ENCODE data around the gene LEO1.

LEO1 gene

DNA sequence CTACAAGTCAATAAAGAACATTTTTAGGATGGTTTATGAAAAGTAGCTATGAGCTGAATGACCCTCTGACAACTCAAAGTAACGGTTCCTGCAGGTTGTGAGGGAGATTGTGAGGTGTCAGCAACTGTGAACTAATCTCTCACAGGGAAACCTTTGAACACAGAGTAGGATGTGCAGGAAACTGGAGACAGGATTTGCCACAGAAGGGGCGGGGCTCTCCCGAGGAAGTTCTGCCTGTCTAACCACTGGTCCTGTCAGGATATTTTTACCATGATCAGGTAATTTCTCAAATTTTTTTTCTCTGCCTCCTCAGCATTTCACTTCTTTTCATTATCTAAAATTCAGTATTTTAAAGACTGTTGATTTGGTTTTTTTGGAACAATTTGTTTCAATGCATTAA, 33.3 kb downstream of the LEO1 start:
- Histone ChIP-seq H3K9ac (ENCODE audit: low read depth, low read length) (no peak overlapping the region), H3K4me3 (ENCODE audit: low read depth in 1 of 2, low read length in 2 of 2) (no peak overlapping the region), H3K27me3 (ENCODE audit: insufficient read depth, low read length, poor library complexity) (no peaks in the 10 kb centered on the region), H3K27ac (ENCODE audit: low read length) (no peak overlapping the region), H4K20me1 (ENCODE audit: insufficient read depth, low read length) (no peaks in the 10 kb centered on the region), H3K4me1 (ENCODE audit: insufficient read depth, low read length) (no peaks in the 10 kb centered on the region), H3K79me2 (ENCODE audit: insufficient read depth, low read length) (no peaks in the 10 kb centered on the region), H3K36me3 (ENCODE audit: insufficient read depth, low read length) (peaks cover 55% of the 10 kb centered on the region), H3K4me2 (ENCODE audit: insufficient read depth, low read length) (no peak overlapping the region), H3K9me3 (ENCODE audit: insufficient read depth, low read length, severe bottlenecking) (no peaks in the 10 kb centered on the region), H2AFZ (ENCODE audit: low read depth, low read length) (no peak overlapping the region)
- TF ChIP-seq, protein P1, sequence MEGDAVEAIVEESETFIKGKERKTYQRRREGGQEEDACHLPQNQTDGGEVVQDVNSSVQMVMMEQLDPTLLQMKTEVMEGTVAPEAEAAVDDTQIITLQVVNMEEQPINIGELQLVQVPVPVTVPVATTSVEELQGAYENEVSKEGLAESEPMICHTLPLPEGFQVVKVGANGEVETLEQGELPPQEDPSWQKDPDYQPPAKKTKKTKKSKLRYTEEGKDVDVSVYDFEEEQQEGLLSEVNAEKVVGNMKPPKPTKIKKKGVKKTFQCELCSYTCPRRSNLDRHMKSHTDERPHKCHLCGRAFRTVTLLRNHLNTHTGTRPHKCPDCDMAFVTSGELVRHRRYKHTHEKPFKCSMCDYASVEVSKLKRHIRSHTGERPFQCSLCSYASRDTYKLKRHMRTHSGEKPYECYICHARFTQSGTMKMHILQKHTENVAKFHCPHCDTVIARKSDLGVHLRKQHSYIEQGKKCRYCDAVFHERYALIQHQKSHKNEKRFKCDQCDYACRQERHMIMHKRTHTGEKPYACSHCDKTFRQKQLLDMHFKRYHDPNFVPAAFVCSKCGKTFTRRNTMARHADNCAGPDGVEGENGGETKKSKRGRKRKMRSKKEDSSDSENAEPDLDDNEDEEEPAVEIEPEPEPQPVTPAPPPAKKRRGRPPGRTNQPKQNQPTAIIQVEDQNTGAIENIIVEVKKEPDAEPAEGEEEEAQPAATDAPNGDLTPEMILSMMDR (IDR thresholded peaks at IDR 0.05; ENCODE audit: borderline replicate concordance, extremely low read depth, low read length, poor library complexity, severe bottlenecking): no peak
- no peak for TF ChIP-seq EZH2 (IDR thresholded peaks at IDR 0.05; ENCODE audit: borderline replicate concordance, low read depth, low read length, severe bottlenecking)
- DNase-seq (no peak), ATAC-seq (ENCODE audit: insufficient read depth, low read depth) (no peak)

DNA sequence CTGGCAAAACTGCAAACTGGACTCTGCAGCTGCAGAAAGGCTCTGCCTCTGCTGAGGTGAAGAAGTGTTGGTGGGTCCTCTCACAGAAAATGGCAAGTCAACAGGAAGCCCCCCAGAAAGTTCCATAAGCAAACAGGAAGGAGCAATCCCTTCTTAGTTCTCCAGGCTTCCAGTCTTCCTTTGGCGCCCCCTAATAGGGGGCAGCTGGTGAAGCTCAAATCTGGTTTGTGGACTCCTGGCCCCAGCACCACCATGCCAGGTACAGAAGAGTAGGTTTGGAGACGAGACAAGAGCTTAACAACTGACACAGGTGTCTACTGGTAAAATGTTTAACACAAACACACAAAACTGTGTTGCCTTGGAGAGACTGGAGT, 35.5 kb downstream of the LEO1 start:
- no peak overlapping the region for H3K4me3 ChIP-seq (ENCODE audit: low read depth in 1 of 2, low read length in 2 of 2)
- no peaks in the 10 kb centered on the region for H3K9me3 ChIP-seq (ENCODE audit: insufficient read depth, low read length, severe bottlenecking)
- H3K27ac ChIP-seq (ENCODE audit: low read length): no peak overlapping the region
- TF ChIP-seq, protein P1 (IDR thresholded peaks at IDR 0.05; ENCODE audit: borderline replicate concordance, extremely low read depth, low read length, poor library complexity, severe bottlenecking): no peak
- no peak for TF ChIP-seq EZH2 (IDR thresholded peaks at IDR 0.05; ENCODE audit: borderline replicate concordance, low read depth, low read length, severe bottlenecking)
- H3K9ac ChIP-seq (ENCODE audit: low read depth, low read length): no peak overlapping the region
- ATAC-seq (ENCODE audit: insufficient read depth, low read depth) (no peak), DNase-seq (no peak)
- no peak overlapping the region for H2AFZ ChIP-seq (ENCODE audit: low read depth, low read length)
- H3K4me2 ChIP-seq (ENCODE audit: insufficient read depth, low read length): no peak overlapping the region
- no peaks in the 10 kb centered on the region for H3K4me1 ChIP-seq (ENCODE audit: insufficient read depth, low read length)
- H3K27me3 ChIP-seq (ENCODE audit: insufficient read depth, low read length, poor library complexity): no peaks in the 10 kb centered on the region
- peaks cover 41% of the 10 kb centered on the region for H3K36me3 ChIP-seq (ENCODE audit: insufficient read depth, low read length)
- H3K79me2 ChIP-seq (ENCODE audit: insufficient read depth, low read length): no peaks in the 10 kb centered on the region
- no peaks in the 10 kb centered on the region for H4K20me1 ChIP-seq (ENCODE audit: insufficient read depth, low read length)

DNA sequence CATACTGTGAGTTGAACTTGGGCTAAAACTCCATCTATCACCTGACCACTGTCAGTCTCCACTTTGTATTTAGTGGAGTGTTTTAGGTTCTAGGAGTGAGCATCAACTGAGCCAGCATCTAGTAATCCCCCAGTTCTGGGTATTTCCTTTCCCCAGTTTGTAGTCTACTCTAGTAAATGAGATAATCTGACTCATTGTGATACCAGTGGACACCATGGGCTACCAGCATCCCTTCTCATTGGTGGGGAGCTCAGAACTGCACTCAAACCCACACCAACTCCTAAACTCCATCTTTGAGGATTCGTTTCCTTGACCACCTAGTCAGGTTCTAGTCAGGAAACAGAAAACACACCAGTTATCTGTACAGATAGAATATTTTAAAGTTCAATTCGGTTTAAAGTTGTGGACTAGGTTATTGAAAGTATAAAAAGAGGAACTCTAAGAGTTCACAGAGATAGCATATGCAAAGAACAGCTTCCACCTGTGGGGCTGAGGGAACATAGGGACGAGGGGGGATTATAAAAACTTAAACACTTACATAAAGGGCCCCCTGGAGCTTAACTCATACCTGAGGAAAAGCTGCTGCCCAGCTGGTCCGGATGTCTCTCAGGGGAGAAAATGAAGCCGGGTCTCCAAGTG, 36.0 kb downstream of the LEO1 start:
- H3K27ac ChIP-seq (ENCODE audit: low read length): no peak overlapping the region
- no peak overlapping the region for H2AFZ ChIP-seq (ENCODE audit: low read depth, low read length)
- TF ChIP-seq, protein P1 (IDR thresholded peaks at IDR 0.05; ENCODE audit: borderline replicate concordance, extremely low read depth, low read length, poor library complexity, severe bottlenecking): no peak
- TF ChIP-seq EZH2 (IDR thresholded peaks at IDR 0.05; ENCODE audit: borderline replicate concordance, low read depth, low read length, severe bottlenecking): no peak
- no peak for ATAC-seq (ENCODE audit: insufficient read depth, low read depth)
- no peaks in the 10 kb centered on the region for H3K27me3 ChIP-seq (ENCODE audit: insufficient read depth, low read length, poor library complexity)
- H3K4me1 ChIP-seq (ENCODE audit: insufficient read depth, low read length): no peaks in the 10 kb centered on the region
- H3K9ac ChIP-seq (ENCODE audit: low read depth, low read length): no peak overlapping the region
- H3K79me2 ChIP-seq (ENCODE audit: insufficient read depth, low read length): no peaks in the 10 kb centered on the region
- peaks cover 43% of the 10 kb centered on the region for H3K36me3 ChIP-seq (ENCODE audit: insufficient read depth, low read length)
- DNase-seq: no peak
- no peaks in the 10 kb centered on the region for H3K9me3 ChIP-seq (ENCODE audit: insufficient read depth, low read length, severe bottlenecking)
- no peak overlapping the region for H3K4me2 ChIP-seq (ENCODE audit: insufficient read depth, low read length)
- no peaks in the 10 kb centered on the region for H4K20me1 ChIP-seq (ENCODE audit: insufficient read depth, low read length)
- no peak overlapping the region for H3K4me3 ChIP-seq (ENCODE audit: low read depth in 1 of 2, low read length in 2 of 2)
